GM12878 (cell line): ENCODE measurements around the gene C12orf56. TPM values are rescaled to one million over a fixed set of nuclear protein-coding genes. Genes with fewer than 3 reads are reported as not detected.

Experiments used
- ATAC-seq: fragments of 200-7000 bp; cut with Tn5 transposase; 3 replicates; pipeline ENCODE4 v1.9.1; 2020; ENCODE audit warnings: mild to moderate bottlenecking, moderate library complexity
- BruUV-seq: library from RNA; stranded (reverse); fragments of 400-500 nt; replicated peaks from 2 replicates; lab custom pipeline; 2021; lab: Mats Ljungman, UMichigan
- CTCF ChIA-PET: fragments of 300-600 bp; sonication (Branson Sonifier 250); formaldehyde crosslinking; extraction: SDS; loops from one replicate; lab custom pipeline; 2021; ENCODE audit warnings: inconsistent platforms; lab: Yijun Ruan, JAX
- POLR2A ChIA-PET: fragments of 350-600 bp; formaldehyde crosslinking; extraction: SDS; loops from one replicate; lab custom pipeline; 2021; ENCODE audit warnings: inconsistent platforms; lab: Charles Lee
- RAD21 ChIA-PET: fragments of 300-600 bp; sonication (Branson Sonifier 250); formaldehyde crosslinking; loops from one replicate; lab custom pipeline; 2023; ENCODE audit warnings: antibody characterized with exemption; ENCODE audit not compliant: unreplicated experiment; lab: Charles Lee
- SMC1A ChIA-PET: fragments of 300-600 bp; sonication (Branson Sonifier 250); formaldehyde crosslinking; loops from one replicate; lab custom pipeline; 2023; ENCODE audit not compliant: unreplicated experiment, uncharacterized antibody; lab: Charles Lee
- DNase-seq: peaks from one replicate; pipeline ENCODE4 v3.0.0-alpha.2; 2011; ENCODE audit warnings: low read depth, low spot score
- FAIRE-seq: peaks from 3 replicates; lab custom pipeline; 2011; peaks lifted over from hg19 to GRCh38; lab: Jason Lieb, UNC
- H2AFZ ChIP-seq: 2 replicates; pipeline ENCODE4 v1.6.0; 2011; ENCODE audit warnings: low read depth, low read length, control low read depth; ENCODE audit not compliant: control insufficient read depth
- H3K27ac ChIP-seq: 2 replicates; pipeline ENCODE4 v1.5.1; 2011; ENCODE audit warnings: control low read depth; ENCODE audit not compliant: control insufficient read depth, insufficient read depth
- H3K27me3 ChIP-seq, 2 experiments: replicated peaks in 1 of 2; 2 replicates each; pipeline versions ENCODE4 v1.6.0 to v1.6.1; 2011; ENCODE audit warnings: low read length in 1 of 2; ENCODE audit not compliant: control insufficient read depth in 2 of 2, insufficient read depth in 2 of 2
- H3K36me3 ChIP-seq, 2 experiments: 2 replicates each; pipeline ENCODE4 v1.5.1; 2011; ENCODE audit warnings: low read length in 1 of 2; ENCODE audit not compliant: control insufficient read depth in 2 of 2, insufficient read depth in 2 of 2
- H3K4me1 ChIP-seq: 2 replicates; pipeline ENCODE4 v1.6.1; 2011; ENCODE audit warnings: mild to moderate bottlenecking, low read length, moderate library complexity, mixed read lengths; ENCODE audit not compliant: control insufficient read depth, insufficient read depth
- H3K4me2 ChIP-seq: 2 replicates; pipeline ENCODE4 v1.6.0; 2011; ENCODE audit warnings: control low read depth; ENCODE audit not compliant: control insufficient read depth, insufficient read depth
- H3K4me3 ChIP-seq: fragments of 200-600 bp; sonication (generic); 2 replicates; pipeline ENCODE4 v1.5.1; 2016
- H3K79me2 ChIP-seq: 2 replicates; pipeline ENCODE4 v1.6.0; 2011; ENCODE audit warnings: low read length; ENCODE audit not compliant: control insufficient read depth, insufficient read depth
- H3K9ac ChIP-seq: 2 replicates; pipeline ENCODE4 v1.8.0; 2011; ENCODE audit warnings: low read length, control low read depth, mixed read lengths; ENCODE audit not compliant: control insufficient read depth, insufficient read depth
- H3K9me3 ChIP-seq: replicated peaks from 3 replicates; pipeline ENCODE4 v1.5.1; 2011; ENCODE audit warnings: mild to moderate bottlenecking, low read length; ENCODE audit not compliant: control insufficient read depth, insufficient read depth
- H4K20me1 ChIP-seq: 2 replicates; pipeline ENCODE4 v1.6.0; 2011; ENCODE audit not compliant: control insufficient read depth, insufficient read depth
- ASH2L ChIP-seq: fragments of 300-600, 200-600 bp; sonication (generic); IDR thresholded peaks from 2 replicates; pipeline ENCODE4 v1.6.1; 2017; ENCODE audit warnings: low read depth, mild to moderate bottlenecking, borderline replicate concordance
- BCL11A ChIP-seq: IDR thresholded peaks from 2 replicates; pipeline ENCODE4 v1.6.1; 2011; ENCODE audit warnings: low read depth, low read length
- CREB1 ChIP-seq: IDR thresholded peaks from 2 replicates; pipeline ENCODE4 v1.6.1; 2012; ENCODE audit warnings: low read depth, mild to moderate bottlenecking, inconsistent platforms
- CREM ChIP-seq: IDR thresholded peaks from 2 replicates; pipeline ENCODE4 v1.6.1; 2014; ENCODE audit warnings: antibody characterized with exemption, low read depth
- DPF2 ChIP-seq: fragments of 450-650 bp; IDR thresholded peaks from 2 replicates; pipeline ENCODE4 v1.6.1; 2017; ENCODE audit warnings: mild to moderate bottlenecking
- EZH2 ChIP-seq: IDR thresholded peaks from 2 replicates; pipeline ENCODE4 v1.6.1; 2012; ENCODE audit warnings: low read depth, mild to moderate bottlenecking, control low read depth, inconsistent platforms, low read length, borderline replicate concordance; ENCODE audit not compliant: control insufficient read depth
- FOS ChIP-seq: IDR thresholded peaks from 3 replicates; pipeline ENCODE4 v1.6.1; 2011; ENCODE audit warnings: borderline replicate concordance; ENCODE audit not compliant: insufficient read length; ENCODE audit errors: extremely low read depth
- GATAD2B ChIP-seq: fragments of 450-650 bp; conservative IDR thresholded peaks from 2 replicates; pipeline ENCODE4 v1.6.1; 2017; ENCODE audit warnings: low read depth, mild to moderate bottlenecking, moderate library complexity
- RAD51 ChIP-seq: fragments of 450-650 bp; IDR thresholded peaks from 2 replicates; pipeline ENCODE4 v1.6.1; 2016; ENCODE audit warnings: moderate library complexity, mild to moderate bottlenecking, inconsistent platforms
- SMC3 ChIP-seq: IDR thresholded peaks from 2 replicates; pipeline ENCODE4 v1.6.1; 2011; ENCODE audit warnings: low read length, improper control_type of control experiment, borderline replicate concordance
- SP1 ChIP-seq: IDR thresholded peaks from one replicate; pipeline ENCODE4 v1.6.1; 2011; ENCODE audit warnings: low read depth, low read length
- SRF ChIP-seq, 2 experiments: IDR thresholded peaks; 2 replicates each; pipeline ENCODE4 v1.6.1; 2011; ENCODE audit warnings: low read depth in 2 of 2, low read length in 2 of 2, mild to moderate bottlenecking in 1 of 2, moderate library complexity in 1 of 2
- STAT3 ChIP-seq: IDR thresholded peaks from 2 replicates; pipeline ENCODE4 v1.6.1; 2011; ENCODE audit warnings: low read depth, low read length, improper control_type of control experiment
- TAF1 ChIP-seq: IDR thresholded peaks from 2 replicates; pipeline ENCODE4 v1.6.1; 2011; ENCODE audit warnings: mild to moderate bottlenecking, low read depth, low read length, borderline replicate concordance
- TBL1XR1 ChIP-seq: IDR thresholded peaks from 2 replicates; pipeline ENCODE4 v1.6.1; 2012; ENCODE audit warnings: low read depth, low read length, improper control_type of control experiment
- WGBS: methylation state at CpG from one replicate; pipeline ENCODE4 v1.1.6; 2016; ENCODE audit warnings: low lambda C conversion rate; ENCODE audit not compliant: insufficient replicate concordance, insufficient coverage; ENCODE audit errors: missing lambda C conversion rate; 5-methylcytosine and 5-hydroxymethylcytosine counted together
- in situ Hi-C: fragments of 300-500 bp; cut with MboI; formaldehyde crosslinking; loops from 9 replicates; pipeline ENCODE4 v1.14.3; 2018; ENCODE audit warnings: mixed read lengths
- intact Hi-C: fragments of 100-400 bp; cut with micrococcal nuclease; formaldehyde crosslinking; loops from one replicate; pipeline ENCODE4 v1.14.2; 2022; ENCODE audit not compliant: unreplicated experiment
- polyA plus RNA-seq, 11 experiments: library from polyadenylated mRNA; depleted of rRNA in 4 of 11; unstranded in 6 of 11; stranded (reverse) in 5 of 11; fragments of >200 nt; fragmentation: Nextera tagmentation in 4 of 11; fragmentation: Illumina TruSeq in 1 of 11; extraction: Ambion mirVana in 4 of 11; extraction: Trizol in 1 of 11; gene quantifications; 1 replicate in 1 of 11; 2 replicates in 10 of 11; pipeline versions ENCODE4 v1.2.1 to v1.2.3, GENCODE V29; 2011 to 2016; ENCODE audit warnings: inconsistent platforms in 2 of 11, missing spikeins in 2 of 11, low read depth in 1 of 11
- total RNA-seq, 4 experiments: library from RNA; depleted of rRNA in 3 of 4; stranded (reverse); fragments of >200 nt in 3 of 4; fragmentation: Illumina TruSeq in 1 of 4; extraction: Trizol in 1 of 4; gene quantifications; 2 replicates each; pipeline versions ENCODE4 v1.2.1 to v1.2.3, GENCODE V29; 2013 to 2021
- TF ChIP-seq, protein P1 (sequence below): fragments of 450-650 bp; formaldehyde crosslinking; IDR thresholded peaks from 2 replicates; pipeline ENCODE4 v1.4.0; 2022; ENCODE audit warnings: mild to moderate bottlenecking, moderate library complexity

C12orf56 gene
- total and polyA plus RNA-seq, 10 of the 15 experiments (the other 5 are each of a cell fraction or from before 2014, with no cell fraction given) = not detected

DNA sequence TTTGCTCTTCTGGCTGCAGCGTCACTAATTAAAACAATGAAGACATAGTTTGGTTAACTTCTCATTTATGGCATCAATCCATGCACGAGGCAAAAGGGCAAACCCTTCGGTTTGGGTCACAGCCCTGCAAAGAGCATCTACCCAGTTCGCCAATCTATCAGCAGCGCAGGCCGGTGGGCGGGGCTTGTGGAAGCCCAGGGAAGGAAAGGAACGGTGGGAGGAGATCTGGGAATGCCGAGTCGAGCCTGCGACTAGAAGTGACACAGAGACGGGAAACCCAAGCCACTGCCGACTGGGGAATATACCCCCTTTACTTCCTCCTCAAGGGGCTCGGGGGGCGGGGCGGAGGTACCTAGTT is 168.9 kb downstream of the C12orf56 start (continued):
- TF ChIP-seq, protein P1, sequence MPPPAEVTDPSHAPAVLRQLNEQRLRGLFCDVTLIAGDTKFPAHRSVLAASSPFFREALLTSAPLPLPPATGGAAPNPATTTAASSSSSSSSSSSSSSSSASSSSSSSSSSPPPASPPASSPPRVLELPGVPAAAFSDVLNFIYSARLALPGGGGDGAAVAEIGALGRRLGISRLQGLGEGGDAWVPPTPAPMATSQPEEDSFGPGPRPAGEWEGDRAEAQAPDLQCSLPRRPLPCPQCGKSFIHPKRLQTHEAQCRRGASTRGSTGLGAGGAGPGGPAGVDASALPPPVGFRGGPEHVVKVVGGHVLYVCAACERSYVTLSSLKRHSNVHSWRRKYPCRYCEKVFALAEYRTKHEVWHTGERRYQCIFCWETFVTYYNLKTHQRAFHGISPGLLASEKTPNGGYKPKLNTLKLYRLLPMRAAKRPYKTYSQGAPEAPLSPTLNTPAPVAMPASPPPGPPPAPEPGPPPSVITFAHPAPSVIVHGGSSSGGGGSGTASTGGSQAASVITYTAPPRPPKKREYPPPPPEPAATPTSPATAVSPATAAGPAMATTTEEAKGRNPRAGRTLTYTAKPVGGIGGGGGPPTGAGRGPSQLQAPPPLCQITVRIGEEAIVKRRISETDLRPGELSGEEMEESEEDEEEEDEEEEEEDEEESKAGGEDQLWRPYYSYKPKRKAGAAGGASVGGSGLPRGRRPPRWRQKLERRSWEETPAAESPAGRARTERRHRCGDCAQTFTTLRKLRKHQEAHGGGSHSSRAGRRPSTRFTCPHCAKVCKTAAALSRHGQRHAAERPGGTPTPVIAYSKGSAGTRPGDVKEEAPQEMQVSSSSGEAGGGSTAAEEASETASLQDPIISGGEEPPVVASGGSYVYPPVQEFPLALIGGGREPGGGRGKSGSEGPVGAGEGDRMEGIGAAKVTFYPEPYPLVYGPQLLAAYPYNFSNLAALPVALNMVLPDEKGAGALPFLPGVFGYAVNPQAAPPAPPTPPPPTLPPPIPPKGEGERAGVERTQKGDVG (CRISPR knock-in tag) = no peak
- TF ChIP-seq CREB1 (0 out of 2 replicates have a peak, but pooled peaks have one; percentile 18), SMC3 (no peak)

DNA sequence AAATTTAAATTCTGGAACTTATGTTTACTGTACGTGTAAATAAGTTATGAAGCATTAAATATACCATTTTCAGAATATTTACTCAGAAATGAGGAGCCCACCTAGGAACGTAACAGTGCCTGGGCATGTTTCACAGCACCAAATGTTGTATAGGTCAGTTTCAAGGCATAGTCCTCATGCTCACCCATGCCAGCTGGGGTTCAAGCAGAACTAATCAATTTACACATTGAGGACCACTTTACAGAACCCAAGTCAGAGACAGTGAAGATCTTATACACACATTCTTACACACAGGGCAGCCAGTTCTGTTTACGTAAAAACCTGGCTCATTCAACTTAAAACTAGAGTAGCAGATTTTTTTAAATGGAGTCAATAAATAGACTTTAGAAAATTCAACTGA is 170.5 kb downstream of the C12orf56 start:
- ChIA-PET SMC1A (interaction anchor here (1.1 kb wide), 1 partner anchor 14 kb away, joined by 4 read pairs; no protein-coding TSS in a partner anchor), POLR2A (no interaction called here), RAD21 (interaction anchor here (2.8 kb wide), 1 partner anchor 375 kb away, joined by 8 read pairs; the partner anchor contains the start of gene SRGAP1), CTCF (interaction anchor here (0.9 kb wide), 1 partner anchor 419 kb away, joined by 3 read pairs; no protein-coding TSS in a partner anchor)
- ATAC-seq (no peak), FAIRE-seq (no peak), DNase-seq (no peak)
- no peaks in the 10 kb centered on the region for H3K9me3 ChIP-seq
- H3K36me3 ChIP-seq = no peaks in the 10 kb centered on the region
- H3K4me2 ChIP-seq = peak overlapping the region; percentile 0; the same call in 1 of the 2 replicates
- H3K79me2 ChIP-seq = peaks cover 26% of the 10 kb centered on the region
- no peak overlapping the region for H3K4me3 ChIP-seq
- H3K4me1 ChIP-seq = no peaks in the 10 kb centered on the region; the same call in 1 of the 2 replicates
- no TSS peak for BruUV-seq
- intact Hi-C loops = loop anchor here (5.0 kb wide), 2 partner anchors 182 to 232 kb away; partner anchors contain the start of genes TBK1 and XPOT
- H4K20me1 ChIP-seq = no peaks in the 10 kb centered on the region
- H3K27ac ChIP-seq = no peak overlapping the region
- WGBS = 99% methylated on average over 3 of the region's 3 CpGs
- TF ChIP-seq RAD51 (no peak), GATAD2B (no peak), ASH2L (no peak), EZH2 (no peak), SP1 (no peak), TBL1XR1 (no peak), FOS (no peak), STAT3 (no peak), DPF2 (no peak), CREM (no peak), SRF (IDR thresholded peaks at IDR 0.05; ENCODE audit: low read depth in 2 of 2, low read length in 2 of 2) (no peak), TAF1 (no peak), BCL11A (no peak)
- TF ChIP-seq, protein P1 (CRISPR knock-in tag) = no peak
- H2AFZ ChIP-seq = no peak overlapping the region
- in situ Hi-C loops = no loop called here
- no peak overlapping the region for H3K9ac ChIP-seq
- no peaks in the 10 kb centered on the region for H3K27me3 ChIP-seq
